IMR-90 (cell line): ENCODE results near the gene MAPK10. TPM values are rescaled to one million over a fixed set of nuclear protein-coding genes. Genes with fewer than 3 reads are reported as not detected.

ENCODE experiments used
- ATAC-seq: fragments of 200-7000 bp; cut with Tn5 transposase; 2 replicates; pipeline ENCODE4 v1.9.1; 2020; ENCODE audit warnings: low read depth, mild to moderate bottlenecking, moderate library complexity
- BruUV-seq: library from RNA; stranded (reverse); fragments of 400-500 nt; replicated peaks from 2 replicates; lab custom pipeline; 2021; lab: Mats Ljungman, UMichigan
- CTCF ChIA-PET: fragments of 300-600 bp; formaldehyde crosslinking; extraction: SDS; loops from one replicate; lab custom pipeline; 2021; ENCODE audit warnings: antibody characterized with exemption; lab: Yijun Ruan, JAX
- POLR2A ChIA-PET: fragments of 300-600 bp; sonication (Branson Sonifier 250); formaldehyde crosslinking; loops from one replicate; lab custom pipeline; 2022; ENCODE audit warnings: antibody characterized with exemption; ENCODE audit not compliant: unreplicated experiment; lab: Charles Lee
- DNase-seq: peaks from one replicate; pipeline ENCODE4 v3.0.0; 2013
- H2AFZ ChIP-seq: replicated peaks from 2 replicates; pipeline ENCODE3; 2013; ENCODE audit warnings: low read length, mild to moderate bottlenecking; ENCODE audit not compliant: poor library complexity
- H2AK5ac ChIP-seq: 2 replicates; pipeline ENCODE4 v1.6.1; 2013; ENCODE audit warnings: low read depth, low read length, inconsistent platforms
- H2AK9ac ChIP-seq: replicated peaks from 2 replicates; pipeline ENCODE3; 2013; ENCODE audit warnings: mild to moderate bottlenecking, low read depth, low read length, moderate library complexity; ENCODE audit not compliant: poor library complexity
- H2BK120ac ChIP-seq: 2 replicates; pipeline ENCODE4 v1.6.1; 2013; ENCODE audit warnings: low read depth, low read length, inconsistent platforms
- H2BK15ac ChIP-seq: 3 replicates; pipeline ENCODE4 v1.6.1; 2013; ENCODE audit warnings: low read depth, low read length, inconsistent platforms
- H2BK20ac ChIP-seq: 2 replicates; pipeline ENCODE4 v1.6.1; 2013; ENCODE audit warnings: low read depth, mild to moderate bottlenecking, inconsistent platforms, low read length, moderate library complexity
- H2BK5ac ChIP-seq: 2 replicates; pipeline ENCODE4 v1.6.1; 2013; ENCODE audit warnings: mild to moderate bottlenecking, low read depth, low read length, inconsistent platforms; ENCODE audit not compliant: poor library complexity, severe bottlenecking
- H3K14ac ChIP-seq: replicated peaks from 2 replicates; pipeline ENCODE4 v1.6.1; 2013; ENCODE audit warnings: low read depth, low read length, inconsistent platforms
- H3K18ac ChIP-seq: 2 replicates; pipeline ENCODE4 v1.6.1; 2013; ENCODE audit warnings: low read depth, low read length, control low read depth
- H3K23ac ChIP-seq: 2 replicates; pipeline ENCODE4 v1.6.1; 2013; ENCODE audit warnings: low read depth, low read length, inconsistent platforms
- H3K27ac ChIP-seq: 2 replicates; pipeline ENCODE4 v1.5.1; 2013; ENCODE audit warnings: mild to moderate bottlenecking, control low read depth, low read length; ENCODE audit not compliant: insufficient read depth
- H3K27me3 ChIP-seq: 2 replicates; pipeline ENCODE4 v1.6.1; 2013; ENCODE audit warnings: low read length; ENCODE audit not compliant: control insufficient read depth, insufficient read depth
- H3K36me3 ChIP-seq: 2 replicates; pipeline ENCODE4 v1.6.1; 2013; ENCODE audit warnings: low read length, mixed read lengths; ENCODE audit not compliant: control insufficient read depth, insufficient read depth
- H3K4ac ChIP-seq: 2 replicates; pipeline ENCODE4 v1.6.1; 2013; ENCODE audit warnings: low read depth, low read length, inconsistent platforms
- H3K4me1 ChIP-seq: 2 replicates; pipeline ENCODE4 v1.6.1; 2013; ENCODE audit warnings: low read length, mixed read lengths; ENCODE audit not compliant: control insufficient read depth, insufficient read depth
- H3K4me2 ChIP-seq: 2 replicates; pipeline ENCODE4 v1.6.1; 2013; ENCODE audit warnings: low read depth, mild to moderate bottlenecking, control low read depth, low read length, moderate library complexity
- H3K4me3 ChIP-seq: 2 replicates; pipeline ENCODE4 v1.5.1; 2013; ENCODE audit warnings: low read depth, mild to moderate bottlenecking, control low read depth, low read length, moderate library complexity; ENCODE audit not compliant: insufficient read depth
- H3K56ac ChIP-seq: 2 replicates; pipeline ENCODE4 v1.6.1; 2013; ENCODE audit warnings: low read length, inconsistent platforms; ENCODE audit not compliant: insufficient read depth; ENCODE audit errors: extremely low read depth
- H3K79me1 ChIP-seq, 2 experiments: 2 replicates each; pipeline ENCODE4 v1.6.1; 2013; ENCODE audit warnings: low read length in 2 of 2, inconsistent platforms in 1 of 2, low read depth in 1 of 2
- H3K9ac ChIP-seq: 2 replicates; pipeline ENCODE4 v1.6.1; 2013; ENCODE audit warnings: low read depth, low read length, control low read depth
- H3K9me1 ChIP-seq: 2 replicates; pipeline ENCODE4 v1.6.1; 2013; ENCODE audit warnings: low read length, inconsistent platforms; ENCODE audit not compliant: insufficient read depth
- H3K9me3 ChIP-seq: 2 replicates; pipeline ENCODE4 v1.6.1; 2013; ENCODE audit warnings: low read length; ENCODE audit not compliant: control insufficient read depth, insufficient read depth
- H4K20me1 ChIP-seq: 2 replicates; pipeline ENCODE4 v1.6.1; 2013; ENCODE audit warnings: low read length, inconsistent platforms; ENCODE audit not compliant: insufficient read depth
- H4K5ac ChIP-seq: 2 replicates; pipeline ENCODE4 v1.6.1; 2013; ENCODE audit warnings: mild to moderate bottlenecking, low read depth, low read length, control low read depth
- H4K8ac ChIP-seq, 2 experiments: 2 replicates each; pipeline ENCODE4 v1.6.1; 2013; ENCODE audit warnings: low read depth in 2 of 2, low read length in 2 of 2, control low read depth in 1 of 2, inconsistent platforms in 1 of 2
- H4K91ac ChIP-seq: 2 replicates; pipeline ENCODE4 v1.6.1; 2013; ENCODE audit warnings: low read depth, low read length, inconsistent platforms; ENCODE audit not compliant: insufficient read depth
- BHLHE40 ChIP-seq: fragments of 150-350 bp; IDR thresholded peaks from 2 replicates; pipeline ENCODE4 v1.6.1; 2016; ENCODE audit warnings: mild to moderate bottlenecking, low read depth, low read length
- CEBPB ChIP-seq: IDR thresholded peaks from 2 replicates; pipeline ENCODE4 v1.6.1; 2012; ENCODE audit warnings: low read depth, low read length, improper control_type of control experiment
- CHD1 ChIP-seq: IDR thresholded peaks from 2 replicates; pipeline ENCODE4 v1.6.1; 2012; ENCODE audit warnings: low read depth, low read length, improper control_type of control experiment
- CTCF ChIP-seq: conservative IDR thresholded peaks from 2 replicates; pipeline ENCODE4 v1.5.1; 2012; ENCODE audit warnings: mild to moderate bottlenecking, low read depth, low read length, improper control_type of control experiment
- ELK1 ChIP-seq: fragments of 150-350 bp; IDR thresholded peaks from 2 replicates; pipeline ENCODE4 v1.6.1; 2016; ENCODE audit warnings: low read depth, mild to moderate bottlenecking, low read length, moderate library complexity, borderline replicate concordance
- FOS ChIP-seq: fragments of 150-350 bp; IDR thresholded peaks from 2 replicates; pipeline ENCODE4 v1.6.1; 2016; ENCODE audit warnings: low read depth, low read length
- MAFK ChIP-seq: IDR thresholded peaks from 2 replicates; pipeline ENCODE4 v1.6.1; 2012; ENCODE audit warnings: low read depth, low read length, improper control_type of control experiment
- MAZ ChIP-seq: IDR thresholded peaks from 2 replicates; pipeline ENCODE4 v1.6.1; 2012; ENCODE audit warnings: low read depth, mild to moderate bottlenecking, low read length, improper control_type of control experiment, moderate library complexity, borderline replicate concordance
- NFE2L2 ChIP-seq: fragments of 150-350 bp; IDR thresholded peaks from 2 replicates; pipeline ENCODE4 v1.6.1; 2016; ENCODE audit warnings: low read depth, mild to moderate bottlenecking, low read length
- POLR2A ChIP-seq: IDR thresholded peaks from 2 replicates; pipeline ENCODE4 v1.6.1; 2012; ENCODE audit warnings: mild to moderate bottlenecking, low read depth, low read length
- RAD21 ChIP-seq: IDR thresholded peaks from 2 replicates; pipeline ENCODE4 v1.6.1; 2012; ENCODE audit warnings: low read length, improper control_type of control experiment
- RCOR1 ChIP-seq: IDR thresholded peaks from 2 replicates; pipeline ENCODE4 v1.6.1; 2012; ENCODE audit warnings: mild to moderate bottlenecking, low read length, improper control_type of control experiment; ENCODE audit not compliant: insufficient replicate concordance
- RFX5 ChIP-seq: IDR thresholded peaks from 2 replicates; pipeline ENCODE4 v1.8.0; 2012; ENCODE audit warnings: low read depth, mild to moderate bottlenecking, low read length, moderate library complexity
- SMC3 ChIP-seq: fragments of 150-350 bp; IDR thresholded peaks from 2 replicates; pipeline ENCODE4 v1.6.1; 2016; ENCODE audit warnings: low read depth, mild to moderate bottlenecking, antibody characterized with exemption, low read length, moderate library complexity
- USF2 ChIP-seq: fragments of 150-350 bp; IDR thresholded peaks from 2 replicates; pipeline ENCODE4 v1.6.1; 2017; ENCODE audit warnings: mild to moderate bottlenecking, antibody characterized with exemption, low read length, low read depth
- WGBS, 2 experiments: methylation state at CpG; one replicate each; pipeline versions ENCODE4 v1.1.5 to v1.1.7; 2013; ENCODE audit warnings: missing lambda C conversion rate in 2 of 2; ENCODE audit not compliant: insufficient read length in 1 of 2; ENCODE audit errors: extremely low coverage in 2 of 2; 5-methylcytosine and 5-hydroxymethylcytosine counted together
- dilution Hi-C: fragments of 300-500 bp; cut with HindIII; formaldehyde crosslinking; loops from one replicate; pipeline ENCODE4 v1.14.3; 2018; ENCODE audit warnings: low sequenced_read_pairs; ENCODE audit not compliant: unreplicated experiment
- in situ Hi-C: fragments of 300-500 bp; cut with MboI; formaldehyde crosslinking; loops from 3 replicates; pipeline ENCODE4 v1.14.3; 2019; ENCODE audit warnings: low sequenced_read_pairs, inconsistent platforms, mixed read lengths
- intact Hi-C: fragments of 100-400 bp; cut with micrococcal nuclease; formaldehyde crosslinking; loops from 2 replicates; pipeline ENCODE4 v1.10.0; 2022
- polyA plus RNA-seq, 3 experiments: library from polyadenylated mRNA; depleted of rRNA; stranded (reverse); fragments of >200 nt; gene quantifications; 2 replicates each; pipeline ENCODE4 v1.2.3, GENCODE V29; 2012; ENCODE audit warnings: low replicate concordance in 1 of 3
- total RNA-seq: library from RNA; depleted of rRNA; stranded (reverse); fragments of >200 nt; gene quantifications from 2 replicates; pipeline ENCODE4 v1.2.3, GENCODE V29; 2012

MAPK10 gene
- total and polyA plus RNA-seq, 2 of the 4 experiments (the other 2 are of a cell fraction) = 2.8 to 6.5 TPM

GRCh38 chr4:86185659-86186058 is 174.2 kb downstream of the MAPK10 start:
- H2AK9ac ChIP-seq = no peak overlapping the region
- no peak overlapping the region for H3K23ac ChIP-seq
- no peaks in the 10 kb centered on the region for H4K20me1 ChIP-seq
- DNase-seq (no peak), ATAC-seq (no peak)
- H2BK15ac ChIP-seq = no peak overlapping the region
- no CpG with 5 or more reads among the region's 1 CpG for WGBS, 2 experiments
- no peak overlapping the region for H4K8ac ChIP-seq
- H3K79me1 ChIP-seq = no peaks in the 10 kb centered on the region
- H2AK5ac ChIP-seq = no peak overlapping the region
- ChIA-PET POLR2A (no interaction called here), CTCF (no interaction called here)
- no peak overlapping the region for H2AFZ ChIP-seq
- dilution Hi-C loops = no loop called here
- no peak overlapping the region for H2BK120ac ChIP-seq
- no peak overlapping the region for H3K9ac ChIP-seq
- H4K91ac ChIP-seq = no peak overlapping the region
- no peak overlapping the region for H4K5ac ChIP-seq
- H3K18ac ChIP-seq = no peak overlapping the region
- no TSS peak for BruUV-seq
- no peaks in the 10 kb centered on the region for H3K9me1 ChIP-seq
- intact Hi-C loops = no loop called here
- H3K27ac ChIP-seq = no peak overlapping the region
- H3K14ac ChIP-seq = no peak overlapping the region
- no peaks in the 10 kb centered on the region for H3K4me1 ChIP-seq
- no peak overlapping the region for H3K4me3 ChIP-seq
- no peaks in the 10 kb centered on the region for H3K27me3 ChIP-seq
- in situ Hi-C loops = no loop called here
- no peak overlapping the region for H3K56ac ChIP-seq
- no peaks in the 10 kb centered on the region for H3K9me3 ChIP-seq
- no peak overlapping the region for H3K4me2 ChIP-seq
- no peaks in the 10 kb centered on the region for H3K36me3 ChIP-seq
- H2BK5ac ChIP-seq = no peak overlapping the region
- H3K4ac ChIP-seq = no peak overlapping the region
- TF ChIP-seq RAD21 (no peak), CHD1 (no peak), MAZ (no peak), NFE2L2 (no peak), MAFK (no peak), ELK1 (no peak), CEBPB (no peak), RFX5 (no peak), USF2 (no peak), POLR2A (no peak), SMC3 (no peak), CTCF (no peak), BHLHE40 (no peak), RCOR1 (no peak), FOS (no peak)
- no peak overlapping the region for H2BK20ac ChIP-seq
